Chondrocyte (in vitro differentiated cells): ENCODE results near the gene DCP1A. TPM values are rescaled to one million over a fixed set of nuclear protein-coding genes. Genes with fewer than 3 reads are reported as not detected.

Experiments used
- DNase-seq: peaks from one replicate; pipeline ENCODE4 v3.0.0; 2021; ENCODE audit warnings: mixed read lengths, low spot score
- H3K27ac Mint-ChIP-seq: one replicate; pipeline ENCODE4 v1.8.0; 2021; ENCODE audit warnings: mild to moderate bottlenecking, moderate library complexity, mixed read lengths; ENCODE audit not compliant: unreplicated experiment
- H3K27me3 Mint-ChIP-seq: 2 replicates; pipeline ENCODE4 v1.8.0; 2021; ENCODE audit warnings: low read depth, mixed read lengths
- H3K36me3 Mint-ChIP-seq: 2 replicates; pipeline ENCODE4 v1.8.0; 2021; ENCODE audit warnings: low read depth, mixed read lengths
- H3K4me1 Mint-ChIP-seq: 2 replicates; pipeline ENCODE4 v1.8.0; 2021; ENCODE audit warnings: low read depth, mild to moderate bottlenecking, mixed read lengths
- H3K4me3 Mint-ChIP-seq: one replicate; pipeline ENCODE4 v1.8.0; 2021; ENCODE audit warnings: mild to moderate bottlenecking, moderate library complexity, mixed read lengths; ENCODE audit not compliant: unreplicated experiment
- H3K9me3 Mint-ChIP-seq: 2 replicates; pipeline ENCODE4 v1.8.0; 2021; ENCODE audit warnings: low read depth, mixed read lengths
- total RNA-seq: library from RNA; stranded (reverse); gene quantifications from 3 replicates; pipeline ENCODE4 v1.2.1, GENCODE V29; 2021
- TF ChIP-seq, protein P1 (sequence below): fragments of 200-600 bp; sonication (generic); IDR thresholded peaks from 2 replicates; pipeline ENCODE4 v1.5.0; 2021; ENCODE audit warnings: antibody characterized with exemption, mild to moderate bottlenecking, moderate library complexity

DCP1A gene
- total RNA-seq, 1 donor from 2014 or later: 15.6 TPM

DNA sequence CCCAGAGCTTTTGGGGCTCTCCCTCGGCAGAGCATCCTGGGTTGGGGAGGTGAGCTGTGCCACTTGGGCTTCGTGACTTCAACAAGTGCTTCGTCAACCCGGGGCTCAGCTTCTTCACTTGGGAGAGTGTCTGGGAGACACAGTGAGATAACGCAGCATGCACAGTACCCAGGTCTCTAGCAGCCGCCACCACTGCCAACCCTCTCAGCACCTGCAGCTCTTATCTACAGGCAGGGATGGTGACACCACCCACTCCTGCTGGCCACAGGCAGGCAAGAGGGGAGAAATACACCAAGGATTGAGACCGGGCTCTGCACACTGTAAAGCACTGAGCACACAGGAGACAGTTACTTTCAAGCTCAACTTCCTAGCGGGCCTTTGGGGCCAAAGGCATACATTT, 103.1 kb downstream of the DCP1A start:
- no peak for DNase-seq
- TF ChIP-seq, protein P1, sequence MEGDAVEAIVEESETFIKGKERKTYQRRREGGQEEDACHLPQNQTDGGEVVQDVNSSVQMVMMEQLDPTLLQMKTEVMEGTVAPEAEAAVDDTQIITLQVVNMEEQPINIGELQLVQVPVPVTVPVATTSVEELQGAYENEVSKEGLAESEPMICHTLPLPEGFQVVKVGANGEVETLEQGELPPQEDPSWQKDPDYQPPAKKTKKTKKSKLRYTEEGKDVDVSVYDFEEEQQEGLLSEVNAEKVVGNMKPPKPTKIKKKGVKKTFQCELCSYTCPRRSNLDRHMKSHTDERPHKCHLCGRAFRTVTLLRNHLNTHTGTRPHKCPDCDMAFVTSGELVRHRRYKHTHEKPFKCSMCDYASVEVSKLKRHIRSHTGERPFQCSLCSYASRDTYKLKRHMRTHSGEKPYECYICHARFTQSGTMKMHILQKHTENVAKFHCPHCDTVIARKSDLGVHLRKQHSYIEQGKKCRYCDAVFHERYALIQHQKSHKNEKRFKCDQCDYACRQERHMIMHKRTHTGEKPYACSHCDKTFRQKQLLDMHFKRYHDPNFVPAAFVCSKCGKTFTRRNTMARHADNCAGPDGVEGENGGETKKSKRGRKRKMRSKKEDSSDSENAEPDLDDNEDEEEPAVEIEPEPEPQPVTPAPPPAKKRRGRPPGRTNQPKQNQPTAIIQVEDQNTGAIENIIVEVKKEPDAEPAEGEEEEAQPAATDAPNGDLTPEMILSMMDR: no peak
- Mint-ChIP-seq H3K27ac (no peak overlapping the region), H3K4me3 (no peak overlapping the region), H3K9me3 (no peaks in the 10 kb centered on the region), H3K36me3 (peaks cover 4% of the 10 kb centered on the region), H3K27me3 (no peaks in the 10 kb centered on the region), H3K4me1 (peaks cover 49% of the 10 kb centered on the region)

DNA sequence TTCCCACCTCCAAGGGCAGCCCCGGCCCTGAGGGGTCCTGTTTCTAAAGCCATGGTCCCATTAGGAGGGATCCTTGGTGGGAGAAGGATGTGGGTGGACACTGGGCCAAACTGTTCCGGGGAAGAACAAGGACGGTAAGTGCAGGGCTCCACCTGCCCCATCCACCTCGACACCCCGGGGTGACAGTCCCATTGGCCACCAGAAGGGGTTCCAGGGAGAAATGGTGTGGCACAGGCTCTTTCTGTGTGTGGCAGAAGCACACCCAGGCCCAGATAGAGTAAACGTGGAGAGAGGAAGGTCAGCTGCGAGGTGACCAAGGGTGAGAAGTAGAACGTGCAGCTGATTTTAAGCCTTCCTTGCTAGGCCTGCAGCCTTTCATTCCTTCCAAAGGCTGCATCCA, 103.6 kb downstream of the DCP1A start:
- peak overlapping the region; percentile 2 for H3K27ac Mint-ChIP-seq
- TF ChIP-seq, protein P1: no peak
- peaks cover 7% of the 10 kb centered on the region for H3K36me3 Mint-ChIP-seq
- no peak overlapping the region for H3K4me3 Mint-ChIP-seq
- no peaks in the 10 kb centered on the region for H3K27me3 Mint-ChIP-seq
- H3K4me1 Mint-ChIP-seq: peaks cover 54% of the 10 kb centered on the region
- no peak for DNase-seq
- no peaks in the 10 kb centered on the region for H3K9me3 Mint-ChIP-seq

DNA sequence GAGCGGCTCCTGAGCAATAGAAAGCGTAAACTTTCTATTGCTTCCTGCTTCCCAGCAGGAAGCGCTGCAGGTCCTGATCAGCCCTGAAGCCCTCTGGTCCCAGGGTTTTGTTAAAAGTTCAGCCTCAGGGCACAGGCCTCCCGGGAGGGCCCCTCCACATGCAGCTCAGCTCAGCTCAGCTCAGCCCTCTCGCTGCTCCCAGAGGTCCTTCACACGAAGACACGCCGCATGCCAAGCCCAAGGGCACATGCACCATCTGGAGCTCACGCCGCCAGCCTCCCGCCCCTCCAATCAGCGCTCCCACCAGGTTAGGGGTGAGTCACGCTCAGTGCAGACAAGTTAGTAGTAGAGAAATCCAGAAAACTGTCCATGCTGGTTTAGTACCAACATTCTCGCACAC, 104.2 kb downstream of the DCP1A start:
- Mint-ChIP-seq H3K9me3 (no peaks in the 10 kb centered on the region), H3K4me1 (peaks cover 54% of the 10 kb centered on the region), H3K27ac (peak overlapping the region; percentile 89), H3K27me3 (no peaks in the 10 kb centered on the region), H3K36me3 (peaks cover 7% of the 10 kb centered on the region), H3K4me3 (no peak overlapping the region)
- TF ChIP-seq, protein P1: peak; percentile 44
- DNase-seq: no peak

DNA sequence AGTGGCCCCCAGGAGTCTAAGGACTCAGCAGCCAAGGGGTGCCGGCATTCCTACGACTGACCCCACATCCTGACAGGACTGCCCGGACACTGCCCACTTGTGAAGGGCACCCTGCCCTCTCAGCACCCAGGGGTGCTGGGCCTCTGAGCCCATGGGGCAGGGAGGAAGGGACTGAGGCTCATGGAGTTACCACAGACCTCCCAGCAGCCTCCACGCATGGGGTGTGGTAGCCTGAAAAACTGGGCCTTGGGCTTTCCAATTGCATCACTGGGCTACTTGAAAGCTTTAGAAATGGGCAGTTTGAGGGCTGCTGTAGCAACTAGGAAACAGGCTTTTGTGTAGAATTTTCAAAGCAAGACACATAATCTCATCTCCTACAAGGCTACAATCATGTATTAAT, 104.7 kb downstream of the DCP1A start:
- H3K27ac Mint-ChIP-seq: peak overlapping the region; percentile 89
- TF ChIP-seq, protein P1: no peak
- peaks cover 56% of the 10 kb centered on the region for H3K4me1 Mint-ChIP-seq

DNA sequence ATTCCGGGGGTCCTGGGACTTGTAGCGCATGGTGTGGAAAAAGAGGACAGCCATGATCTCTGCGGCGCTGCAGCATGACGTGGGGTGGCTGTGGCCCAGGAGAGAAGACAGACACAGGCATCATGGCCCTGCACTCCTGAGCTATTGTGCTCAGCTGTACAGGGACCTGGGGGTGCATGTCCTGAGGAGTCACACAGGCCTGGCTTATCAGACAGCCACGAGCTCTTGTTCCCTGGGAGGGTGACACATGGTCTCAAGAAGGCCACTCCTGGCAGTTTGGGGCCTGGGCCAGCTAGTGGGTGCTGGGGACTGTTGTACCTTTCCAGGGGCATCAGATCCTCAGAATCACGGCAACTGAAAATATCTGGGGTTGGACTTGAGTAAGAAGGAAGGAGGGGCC, 105.2 kb downstream of the DCP1A start:
- DNase-seq: no peak
- peaks cover 7% of the 10 kb centered on the region for H3K36me3 Mint-ChIP-seq
- H3K4me1 Mint-ChIP-seq: peaks cover 59% of the 10 kb centered on the region
- no peaks in the 10 kb centered on the region for H3K9me3 Mint-ChIP-seq
- TF ChIP-seq, protein P1: no peak
- H3K27ac Mint-ChIP-seq: peak overlapping the region; percentile 73
- no peaks in the 10 kb centered on the region for H3K27me3 Mint-ChIP-seq
- peak overlapping the region; percentile 5 for H3K4me3 Mint-ChIP-seq

More for the DNA sequence above, 104.7 kb downstream of the DCP1A start:
- Mint-ChIP-seq H3K27me3 (no peaks in the 10 kb centered on the region), H3K36me3 (peaks cover 7% of the 10 kb centered on the region), H3K4me3 (no peak overlapping the region), H3K9me3 (no peaks in the 10 kb centered on the region)
- no peak for DNase-seq
